ENCODE data around the gene YTHDF1.

YTHDF1 gene

DNA sequence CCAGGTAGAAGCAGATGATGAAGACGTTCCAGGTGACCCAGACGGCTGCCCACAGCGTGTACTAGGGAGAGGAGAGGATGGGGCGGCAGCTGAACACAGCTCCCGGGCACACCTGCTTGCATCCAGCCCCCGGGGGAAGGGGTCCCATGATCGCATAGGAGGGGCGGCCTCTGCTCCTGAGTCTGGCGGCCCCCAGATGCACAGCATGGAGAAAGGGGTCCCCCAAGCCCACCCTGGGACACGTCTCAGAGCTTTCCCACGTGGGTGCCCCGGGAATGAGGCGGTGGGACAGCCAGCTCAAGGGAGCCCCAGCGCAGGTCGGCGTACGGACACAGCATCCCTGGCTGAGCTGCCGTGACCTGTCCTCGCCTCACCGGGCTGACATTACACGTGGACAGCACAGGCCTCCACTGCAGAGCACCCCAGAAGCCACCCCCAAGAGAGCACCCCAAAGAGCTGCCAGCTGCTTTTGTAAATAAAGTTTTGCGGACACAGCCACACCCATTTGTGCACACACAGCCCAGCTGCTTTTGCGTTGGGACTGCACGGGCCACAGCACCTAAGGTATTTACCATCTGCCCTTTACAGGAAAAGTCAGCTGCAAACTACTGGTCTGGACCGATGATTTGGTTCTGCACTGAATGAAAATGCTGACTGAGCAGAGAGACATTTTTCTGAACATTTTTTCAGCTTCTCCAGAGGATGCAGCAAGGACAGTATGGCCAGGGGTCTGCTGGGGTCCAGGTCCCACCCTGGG, 33.1 kb upstream of the YTHDF1 start:
- no peak for DNase-seq (ENCODE audit: low spot score)

DNA sequence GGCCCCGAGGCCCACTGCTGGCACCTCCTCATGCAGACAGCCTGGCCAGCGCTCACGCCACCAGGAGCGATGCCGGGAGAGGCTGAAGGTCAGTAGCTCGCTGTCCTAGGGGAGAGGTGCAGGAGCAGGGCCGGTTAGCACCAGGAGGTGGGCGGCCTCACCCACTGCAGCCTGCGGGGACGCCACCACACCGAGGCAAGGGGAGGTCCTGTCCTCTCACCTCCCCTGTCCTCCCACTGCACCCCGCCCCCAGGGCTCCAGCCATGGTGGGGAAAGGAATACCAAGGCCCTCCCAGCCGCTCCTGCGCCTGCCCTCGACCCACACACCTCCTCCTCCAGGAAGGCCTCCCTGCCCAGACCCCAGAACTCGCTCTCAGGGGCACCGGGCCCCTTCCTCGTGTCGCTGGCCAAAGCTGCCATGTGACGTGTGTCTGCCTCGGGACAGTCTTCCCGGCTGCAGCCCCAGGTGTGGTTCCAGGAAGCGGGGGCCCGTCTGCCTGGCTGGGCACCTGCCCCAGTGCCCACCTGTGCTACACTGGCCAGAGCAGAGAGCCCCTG, 31.8 kb upstream of the YTHDF1 start:
- DNase-seq (ENCODE audit: low spot score), result no peak

DNA sequence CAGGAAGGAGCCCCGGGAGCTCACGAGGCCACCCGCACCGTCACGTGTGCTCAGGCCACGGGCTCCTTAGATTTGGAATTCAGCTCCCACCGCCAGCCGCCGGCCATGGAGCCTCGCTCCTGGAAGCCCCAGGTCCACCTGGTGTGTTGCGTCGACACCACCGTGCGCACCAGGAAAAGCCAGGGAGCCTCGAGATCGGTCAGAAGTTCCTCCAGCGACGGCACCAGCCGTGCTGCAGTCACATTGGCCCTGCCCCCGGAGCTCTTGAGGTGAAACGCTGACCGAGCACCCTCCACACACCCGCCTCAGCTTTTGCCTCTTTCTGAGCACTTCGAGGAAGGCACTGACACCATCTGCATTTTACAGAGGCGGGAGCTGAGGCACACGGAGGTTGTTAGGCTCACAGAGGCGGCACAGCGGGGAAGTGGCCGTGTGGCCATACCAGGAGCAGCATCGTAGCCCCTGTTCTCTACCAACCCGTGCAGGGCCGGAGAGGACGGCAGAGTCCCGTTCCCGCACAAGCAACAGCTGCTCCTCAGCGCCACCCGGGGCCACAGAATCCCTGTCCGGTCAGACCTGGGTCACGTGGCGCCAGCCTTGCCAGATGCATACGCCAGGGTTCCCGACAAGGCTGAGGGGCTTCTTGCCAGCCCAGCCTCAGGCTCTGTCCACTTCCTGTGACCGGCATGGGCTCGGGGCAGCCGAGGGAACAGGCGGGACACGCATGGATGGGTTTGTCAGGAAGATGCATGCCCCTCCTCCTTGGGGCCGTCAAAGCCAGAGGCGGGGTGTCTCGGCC, 30.8 kb upstream of the YTHDF1 start:
- no peak for DNase-seq (ENCODE audit: low spot score)

DNA sequence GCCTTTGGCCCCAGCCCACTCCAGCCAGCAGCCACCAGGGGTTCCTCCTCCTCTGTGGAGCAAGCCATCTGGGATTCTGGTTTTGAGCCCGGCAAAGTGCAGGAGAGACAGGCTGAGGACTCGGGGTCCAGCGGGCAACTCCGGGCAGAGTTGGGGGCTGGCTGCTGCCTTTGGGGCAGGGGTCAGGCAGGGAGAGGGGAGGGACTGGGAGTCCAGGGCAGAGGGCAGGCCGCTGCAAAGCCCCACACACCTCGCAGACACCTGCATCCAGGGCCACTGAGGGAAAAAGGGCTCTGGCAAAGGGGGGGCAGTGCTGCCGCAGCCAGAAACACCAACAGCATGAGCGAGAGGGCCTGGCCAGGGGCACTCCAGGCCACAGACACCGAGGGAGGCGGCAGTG, 28.5 kb upstream of the YTHDF1 start:
- DNase-seq (ENCODE audit: low spot score), result no peak

DNA sequence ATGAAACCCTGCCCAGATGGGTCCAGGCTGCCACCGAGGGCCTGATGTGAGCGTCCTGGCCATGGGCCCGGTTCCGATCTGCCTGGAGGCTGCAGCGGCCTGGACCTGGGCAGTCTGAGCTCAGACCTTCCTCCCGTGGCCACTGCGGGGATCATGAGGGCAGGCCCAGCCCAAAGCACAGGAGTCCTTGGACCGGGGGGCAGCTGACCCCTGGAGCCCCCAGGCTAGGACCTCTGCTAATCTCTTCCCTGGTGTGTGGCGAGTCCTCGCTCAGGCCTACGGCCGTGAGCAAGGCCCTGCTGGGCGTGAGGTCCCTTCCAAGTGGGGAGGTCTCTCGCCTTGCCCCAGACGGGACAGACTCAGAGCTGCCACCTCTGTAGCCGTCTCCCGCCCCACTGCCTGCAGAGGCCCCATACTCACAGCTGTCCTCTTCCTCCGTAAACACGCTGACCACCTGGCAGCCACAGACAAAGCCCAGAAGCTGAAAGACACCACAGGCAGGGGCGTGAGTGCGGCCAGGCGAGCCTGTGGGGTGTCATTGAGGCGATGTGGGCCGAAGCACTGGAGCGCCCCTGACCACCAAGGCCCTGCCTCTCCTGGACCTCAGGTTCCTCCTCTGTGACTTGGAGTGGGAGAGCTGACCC, 27.8 kb upstream of the YTHDF1 start:
- no peak for DNase-seq (ENCODE audit: low spot score)

DNA sequence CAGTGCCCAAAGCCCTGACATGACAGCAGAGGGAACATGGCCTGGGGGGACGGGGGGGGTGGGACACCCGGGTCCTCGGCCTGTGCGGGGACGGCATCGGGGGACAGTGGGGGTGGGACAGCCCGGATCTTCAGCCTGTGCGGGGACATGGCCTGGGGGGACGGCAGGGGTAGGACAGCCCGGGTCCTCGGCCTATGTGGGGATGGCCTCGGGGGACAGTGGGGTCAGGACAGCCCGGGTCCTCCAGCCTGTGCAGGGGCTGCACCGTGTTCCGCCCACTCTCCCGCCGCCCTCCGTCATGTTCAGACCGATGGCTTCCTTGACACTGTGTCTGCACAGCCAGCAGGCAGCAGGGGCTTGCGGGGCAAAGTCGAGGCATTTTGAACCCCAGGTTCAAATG, 26.8 kb upstream of the YTHDF1 start:
- no peak for DNase-seq (ENCODE audit: low spot score)

DNA sequence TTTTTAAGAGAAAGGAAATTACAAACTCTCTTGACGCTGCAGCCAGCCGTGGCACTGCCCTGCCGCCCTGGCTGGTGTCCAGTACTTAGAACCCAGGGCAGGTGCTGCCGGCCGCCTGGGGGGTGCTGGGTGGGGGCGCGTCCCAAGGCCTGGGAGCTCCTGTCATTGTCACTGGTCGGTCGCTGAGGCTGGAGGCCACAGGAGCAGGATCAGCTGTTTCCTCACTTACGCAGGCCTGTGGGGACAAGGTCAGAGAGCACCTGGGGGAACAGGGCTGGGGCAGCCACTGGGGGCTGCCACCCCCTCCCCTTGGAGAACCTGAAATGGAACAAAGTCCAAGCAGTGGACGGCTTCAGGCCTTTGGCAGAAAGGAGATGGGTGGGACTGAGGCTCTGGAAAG, 25.3 kb upstream of the YTHDF1 start:
- DNase-seq (ENCODE audit: low spot score), result no peak

DNA sequence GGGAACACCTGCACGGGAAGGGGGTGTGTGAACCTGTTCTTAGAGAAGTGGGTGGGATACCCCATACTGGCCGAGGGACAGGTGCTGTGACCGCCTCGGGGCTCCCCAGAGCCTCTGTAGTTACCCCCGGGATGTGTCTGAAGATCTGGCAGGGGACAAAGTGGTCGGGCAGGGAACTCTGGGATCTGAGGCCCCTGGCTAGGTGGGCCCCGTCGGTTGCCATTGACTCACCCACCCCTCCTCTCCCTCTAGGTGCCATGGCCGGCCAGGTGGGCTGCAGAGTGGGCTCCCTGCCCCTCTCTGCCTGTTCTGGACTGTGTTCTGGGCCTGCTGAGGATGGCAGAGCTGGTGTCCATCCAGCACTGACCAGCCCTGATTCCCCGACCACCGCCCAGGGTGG, 24.1 kb upstream of the YTHDF1 start:
- no peak for DNase-seq (ENCODE audit: low spot score)

DNA sequence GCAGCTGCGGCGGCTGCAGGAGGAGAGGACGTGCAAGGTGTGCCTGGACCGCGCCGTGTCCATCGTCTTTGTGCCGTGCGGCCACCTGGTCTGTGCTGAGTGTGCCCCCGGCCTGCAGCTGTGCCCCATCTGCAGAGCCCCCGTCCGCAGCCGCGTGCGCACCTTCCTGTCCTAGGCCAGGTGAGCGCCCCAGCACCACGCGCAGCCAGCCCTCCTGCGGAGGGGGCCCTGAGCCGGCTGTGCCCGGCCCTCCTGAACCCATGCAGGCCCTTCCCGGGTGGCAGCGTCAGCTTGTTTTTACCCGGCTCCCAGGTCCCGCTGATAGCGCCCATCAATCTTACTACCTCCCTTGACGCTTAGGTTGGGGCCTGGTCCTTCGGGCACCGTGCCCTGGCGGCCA, 23.5 kb upstream of the YTHDF1 start:
- DNase-seq (ENCODE audit: low spot score), result no peak

DNA sequence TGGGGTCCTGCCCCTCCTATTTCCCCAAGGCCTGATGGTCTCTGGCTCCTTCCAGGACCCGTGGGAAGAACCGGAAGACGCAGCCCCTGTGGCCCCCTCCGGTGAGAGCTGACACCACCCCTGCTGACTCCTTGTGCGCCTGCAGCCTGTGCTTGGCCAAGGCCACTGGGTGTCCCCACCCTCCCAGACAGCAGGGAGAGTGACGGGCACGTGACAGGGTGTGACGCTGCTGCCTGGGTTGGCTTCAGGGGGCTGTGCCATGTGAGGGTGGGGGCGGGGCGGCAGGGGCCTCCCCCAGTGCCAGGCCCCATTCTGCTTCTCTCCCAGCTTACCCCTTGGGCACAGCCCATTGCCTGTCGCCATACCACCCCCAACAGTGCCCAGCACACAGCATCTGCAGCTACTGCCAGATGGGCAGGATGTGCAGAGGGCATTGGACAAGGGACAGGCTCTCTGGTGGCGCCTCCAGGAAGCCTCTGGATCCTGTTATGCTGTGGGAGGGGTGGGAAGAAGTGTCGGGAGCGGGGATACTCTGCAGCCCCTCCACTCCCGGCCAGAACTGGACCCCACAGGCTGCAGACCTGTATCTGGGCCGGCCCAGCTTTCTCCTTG, 22.7 kb upstream of the YTHDF1 start:
- no peak for DNase-seq (ENCODE audit: low spot score)

DNA sequence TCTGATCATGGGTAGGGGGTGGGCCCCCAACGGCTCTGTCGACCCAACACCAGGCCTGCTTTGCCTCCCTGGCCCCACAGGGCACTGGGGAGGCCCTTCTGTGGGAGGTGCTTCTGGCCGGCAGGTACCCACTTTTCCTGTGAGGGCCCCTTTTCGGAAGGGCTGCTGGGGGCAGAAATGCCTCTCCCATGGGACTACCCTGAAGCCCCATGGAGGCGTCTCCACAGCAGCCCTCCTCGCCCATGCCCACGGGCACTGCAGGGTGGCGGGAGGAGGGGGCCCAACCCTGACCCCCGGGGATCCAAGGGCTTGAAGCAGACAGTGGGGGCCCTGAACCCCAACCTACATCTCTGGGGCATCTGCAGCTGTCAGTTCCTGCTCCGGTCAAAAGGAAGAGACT, 22.1 kb upstream of the YTHDF1 start:
- DNase-seq (ENCODE audit: low spot score), result no peak

DNA sequence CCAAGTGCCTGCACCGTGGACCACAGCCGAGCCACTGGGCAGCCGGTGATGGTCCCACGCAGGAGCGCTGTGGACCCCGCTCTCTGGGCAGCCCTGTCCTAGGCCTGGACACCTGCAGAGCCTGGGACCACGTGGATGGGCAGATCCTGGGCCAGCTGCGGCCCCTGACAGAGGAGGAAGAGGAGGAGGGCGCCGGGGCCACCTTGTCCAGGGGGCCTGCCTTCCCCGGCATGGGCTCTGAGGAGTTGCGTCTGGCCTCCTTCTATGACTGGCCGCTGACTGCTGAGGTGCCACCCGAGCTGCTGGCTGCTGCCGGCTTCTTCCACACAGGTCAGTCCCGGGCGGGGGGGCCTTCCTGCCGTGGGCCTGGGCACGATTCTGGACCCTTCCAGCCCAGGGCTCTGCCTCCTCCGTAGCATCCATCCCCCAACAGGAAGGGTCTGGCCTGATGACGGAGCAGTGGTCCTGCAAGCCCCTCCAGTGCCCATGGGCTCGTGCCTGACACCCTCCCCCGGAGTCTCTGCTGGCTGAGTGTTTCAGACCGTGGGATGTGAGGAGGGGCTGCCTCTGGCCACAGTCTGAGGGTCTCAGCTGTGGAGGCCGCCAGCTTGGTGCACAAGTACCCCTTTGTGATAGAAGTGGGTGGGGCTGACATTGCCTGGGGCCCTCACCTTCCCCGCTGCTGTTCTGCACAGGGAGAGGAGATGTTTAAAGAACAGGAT, 20.3 kb upstream of the YTHDF1 start:
- no peak for DNase-seq (ENCODE audit: low spot score)

DNA sequence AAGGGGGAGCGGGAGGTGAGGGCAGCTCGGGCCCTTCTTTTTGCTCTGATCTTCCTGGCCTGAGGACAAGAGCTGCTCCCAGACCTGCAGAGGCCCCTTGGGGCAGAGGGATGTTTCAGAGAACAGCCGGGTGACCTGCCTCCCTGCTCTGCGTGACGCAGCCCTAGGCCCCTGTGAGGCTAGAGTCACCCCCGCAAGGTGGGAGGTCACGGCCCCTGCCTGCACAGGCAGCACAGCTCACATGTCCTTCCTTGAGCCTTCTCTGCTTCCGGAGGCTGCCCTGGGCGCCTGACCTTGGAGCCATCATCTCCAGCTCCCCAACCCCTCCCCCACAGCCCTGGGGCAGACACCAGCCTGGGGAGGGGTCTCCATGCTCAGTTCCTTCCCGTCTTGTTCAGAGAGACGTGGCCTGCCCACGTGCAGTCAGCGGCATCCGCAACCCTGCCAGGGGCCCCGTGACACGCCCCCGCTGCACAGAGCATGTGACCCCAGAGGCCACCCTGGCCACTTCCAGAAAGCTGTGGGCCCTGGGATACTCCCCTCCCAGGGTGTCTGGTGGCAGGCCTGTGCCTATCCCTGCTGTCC, 19.6 kb upstream of the YTHDF1 start, which contains the start of gene BIRC7:
BIRC7 (plus strand) TSS at position 507 of the 585 bp plus-strand sequence. CDS start 192 bp downstream, outside the sequence.
- no peak for DNase-seq (ENCODE audit: low spot score)

DNA sequence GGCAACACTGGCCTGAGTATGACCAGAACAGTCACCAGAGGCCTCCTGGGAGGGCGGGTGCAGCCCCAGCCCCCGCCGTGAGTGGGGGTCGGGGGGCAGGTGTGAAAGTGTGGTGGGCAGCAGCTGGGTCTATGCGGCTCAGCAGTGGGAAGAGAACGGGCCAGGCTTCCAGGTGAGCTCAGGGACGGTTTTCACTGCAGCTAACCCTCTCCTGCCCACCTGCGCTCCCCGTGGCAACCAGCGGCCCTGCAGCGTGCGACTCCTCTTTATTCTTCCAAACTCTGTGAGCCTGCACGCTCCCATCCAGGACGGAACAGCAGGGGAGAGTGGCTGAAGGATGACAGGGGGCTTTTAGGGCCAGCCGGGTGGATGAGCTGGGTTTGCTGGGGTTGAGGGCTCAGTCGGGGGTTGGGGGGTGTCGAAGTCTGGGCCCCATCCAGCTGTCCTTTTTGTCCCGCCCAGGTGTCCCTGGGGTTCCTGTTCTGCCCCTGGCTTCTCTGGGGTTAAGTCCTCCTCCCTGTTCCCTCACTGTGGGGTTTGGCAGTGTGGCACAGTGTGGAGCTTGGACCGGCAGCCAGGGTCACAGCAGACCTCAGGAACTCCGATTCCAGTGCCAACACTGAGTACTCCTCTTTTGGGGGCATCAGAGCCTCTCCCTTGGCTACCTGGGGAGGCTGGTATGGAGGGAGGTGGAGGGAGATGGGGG, 18.9 kb upstream of the YTHDF1 start:
- no peak for DNase-seq (ENCODE audit: low spot score)

DNA sequence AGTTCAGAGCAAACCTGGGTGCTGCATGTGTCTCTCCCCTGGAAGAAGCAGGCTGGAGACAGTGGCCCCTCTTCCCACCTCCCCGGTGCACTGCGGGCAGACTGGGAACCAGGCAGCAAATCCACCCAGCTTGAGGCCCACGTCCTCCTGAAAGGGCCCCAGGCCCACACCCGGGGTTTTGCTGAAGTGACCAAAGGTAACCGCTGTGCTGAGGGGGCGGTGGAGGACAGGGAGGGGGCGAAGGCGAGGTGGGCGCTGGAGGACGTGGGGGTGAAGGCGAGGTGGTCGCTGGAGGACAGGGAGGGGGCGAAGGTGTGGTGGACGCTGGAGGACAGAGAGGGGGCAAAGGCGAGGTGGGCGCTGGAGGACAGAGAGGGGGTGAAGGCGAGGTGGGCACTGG, 18.0 kb upstream of the YTHDF1 start:
- DNase-seq (ENCODE audit: low spot score), result no peak

DNA sequence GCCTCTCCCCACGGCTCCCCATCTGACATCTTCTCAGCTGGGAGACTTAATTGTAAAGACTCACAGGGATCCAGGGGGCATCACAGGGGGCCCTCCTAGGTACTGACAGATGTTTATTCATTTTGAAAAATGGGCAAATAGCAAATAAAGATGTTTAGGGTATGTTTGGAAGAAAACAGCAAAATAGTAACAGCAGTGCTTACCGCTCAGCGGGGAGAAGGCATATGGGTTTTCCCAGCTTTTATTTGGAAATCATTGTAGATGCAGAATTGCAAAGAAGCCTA, 17.1 kb upstream of the YTHDF1 start:
- DNase-seq (ENCODE audit: low spot score), result no peak

DNA sequence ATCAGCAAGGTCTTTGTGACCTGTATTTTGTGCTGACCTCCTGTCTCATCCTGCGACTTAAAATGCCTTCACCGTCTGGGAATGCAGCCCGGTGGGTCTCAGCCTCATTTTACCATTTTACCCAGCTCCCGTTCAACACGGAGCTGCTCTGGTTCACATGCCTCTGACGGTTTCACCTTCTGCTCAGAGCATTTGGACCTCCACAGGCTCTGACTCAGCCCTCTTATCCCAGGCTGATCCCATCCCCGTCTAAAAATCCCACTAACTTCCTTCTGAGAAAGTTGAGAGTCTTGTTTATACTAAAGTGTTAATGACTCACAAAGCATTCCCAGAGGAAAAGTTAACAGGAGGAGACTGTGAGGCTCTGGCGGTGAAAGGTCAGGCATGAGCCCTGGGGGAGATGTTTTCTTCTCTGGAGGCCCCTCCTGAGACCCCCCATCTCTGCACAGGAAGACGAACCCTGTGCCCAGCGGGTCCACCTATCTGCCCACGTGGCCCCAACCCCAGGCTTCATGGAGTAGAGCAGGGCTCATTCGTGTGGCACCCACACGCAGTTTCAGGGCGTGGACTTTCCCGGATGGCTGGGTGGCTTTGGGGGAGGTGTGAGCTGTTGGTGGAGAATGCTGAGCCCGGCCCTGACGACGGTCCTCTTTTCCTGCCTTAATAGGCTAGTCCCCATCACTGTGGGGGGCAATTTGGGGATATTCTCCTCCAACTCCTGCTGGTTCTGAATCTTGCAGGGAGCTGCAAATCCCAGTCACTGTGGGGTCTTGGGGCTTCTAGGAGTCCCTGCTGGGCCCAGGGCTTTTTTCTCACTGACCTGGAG, 16.5 kb upstream of the YTHDF1 start:
- peak; percentile 81 for DNase-seq (ENCODE audit: low spot score)

DNA sequence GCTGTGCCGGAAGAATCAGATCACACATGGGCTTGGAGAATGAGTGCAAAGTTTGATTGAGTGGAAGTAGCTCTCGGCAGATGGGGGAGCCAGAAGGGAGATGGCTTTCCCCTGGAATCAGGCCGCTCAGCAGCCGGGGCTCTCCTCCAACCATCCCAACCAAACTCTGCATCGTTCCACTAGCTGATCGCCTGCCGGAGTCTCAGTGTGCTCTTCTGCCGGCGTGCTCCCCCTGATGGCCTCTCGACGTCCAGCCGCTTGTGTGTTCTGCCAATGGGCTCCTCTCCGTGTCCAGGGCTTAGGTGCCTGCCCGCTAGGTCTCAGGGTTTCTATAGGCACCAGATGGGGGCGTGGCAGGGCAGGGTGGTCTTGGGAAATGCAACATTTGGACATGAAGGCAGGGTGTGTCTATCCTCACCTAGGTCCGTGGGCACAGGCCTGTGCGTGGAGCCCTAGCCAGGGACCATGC, 14.9 kb upstream of the YTHDF1 start:
- peak; percentile 73 for DNase-seq (ENCODE audit: low spot score)

DNA sequence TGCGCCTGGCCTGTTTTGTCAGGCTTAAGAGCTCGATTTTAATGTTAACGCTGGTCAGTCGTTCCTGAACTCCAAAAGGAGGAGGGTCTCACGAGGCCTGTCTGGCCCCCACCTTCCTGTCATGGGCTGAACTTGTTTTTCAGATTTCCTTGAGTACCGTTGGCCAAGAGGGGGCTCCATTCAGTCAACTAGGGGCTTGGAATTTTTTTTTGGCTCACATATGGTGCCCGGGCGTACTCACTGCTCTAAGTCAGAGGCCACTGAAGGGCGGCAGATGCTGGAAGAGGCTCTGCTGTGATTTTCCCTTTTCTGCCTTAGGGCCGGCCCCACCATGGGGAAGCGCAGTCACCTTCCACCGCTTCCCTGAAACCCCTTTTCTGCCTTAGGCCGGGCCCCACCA, 12.9 kb upstream of the YTHDF1 start:
- no peak for DNase-seq (ENCODE audit: low spot score)

DNA sequence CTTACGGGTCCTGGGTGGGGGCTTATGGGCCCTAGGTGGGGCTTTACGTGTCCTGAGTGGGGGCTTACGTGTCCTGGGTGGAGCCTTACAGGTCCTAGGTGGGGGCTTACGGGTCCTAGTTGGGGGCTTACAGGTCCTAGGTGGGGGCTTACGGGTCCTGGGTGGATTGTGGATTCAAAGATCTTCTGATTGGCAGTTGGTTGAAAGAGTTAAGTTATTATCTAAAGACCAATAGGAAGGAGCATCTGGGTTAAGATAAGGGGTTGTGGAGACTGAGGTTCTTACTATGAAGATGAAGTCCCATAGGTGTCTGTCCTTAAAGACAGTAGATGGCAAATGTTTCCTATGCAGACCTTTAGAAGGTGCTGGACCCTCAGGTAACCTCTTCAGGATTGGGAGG, 11.3 kb upstream of the YTHDF1 start:
- no peak for DNase-seq (ENCODE audit: low spot score)

All from AG08395 (cell line).